ENCODE data around the gene UNC5B.

The UNC5B gene

DNA sequence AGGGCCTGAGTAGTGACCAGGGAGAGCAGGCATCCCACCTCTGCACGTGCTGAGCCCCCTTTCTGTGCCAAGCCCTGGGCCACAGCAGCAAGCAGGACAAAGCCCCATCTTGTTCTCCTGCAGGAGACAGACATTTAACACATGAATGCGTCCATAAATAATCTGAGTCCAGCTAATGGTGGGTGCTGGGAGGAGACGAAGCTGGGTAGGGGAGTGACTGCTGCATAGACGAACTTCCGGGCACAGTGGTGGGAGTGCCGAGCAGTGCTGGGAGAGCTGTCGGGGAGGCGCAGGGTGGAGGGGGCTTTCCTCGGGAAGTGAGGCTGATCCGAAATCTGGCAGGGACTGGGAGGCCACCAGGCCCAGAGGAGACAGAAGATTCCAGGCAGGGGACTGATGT lies 71.5 kb downstream of the UNC5B start:
- Histone ChIP-seq H3K4me1 (ENCODE audit: insufficient read depth, poor library complexity, severe bottlenecking) (no peaks in the 10 kb centered on the region), H3K4me3 (ENCODE audit: severe bottlenecking) (no peak overlapping the region), H3K27ac (ENCODE audit: poor library complexity, severe bottlenecking) (no peak overlapping the region), H3K36me3 (ENCODE audit: low read depth) (no peaks in the 10 kb centered on the region), H3K27me3 (ENCODE audit: insufficient read depth, poor library complexity, severe bottlenecking) (no peaks in the 10 kb centered on the region), H3K9me3 (ENCODE audit: severe bottlenecking) (no peaks in the 10 kb centered on the region)
- no peak for ATAC-seq (ENCODE audit: low read depth)
- DNase-seq (ENCODE audit: low spot score) = no peak
- TF ChIP-seq, protein P1, sequence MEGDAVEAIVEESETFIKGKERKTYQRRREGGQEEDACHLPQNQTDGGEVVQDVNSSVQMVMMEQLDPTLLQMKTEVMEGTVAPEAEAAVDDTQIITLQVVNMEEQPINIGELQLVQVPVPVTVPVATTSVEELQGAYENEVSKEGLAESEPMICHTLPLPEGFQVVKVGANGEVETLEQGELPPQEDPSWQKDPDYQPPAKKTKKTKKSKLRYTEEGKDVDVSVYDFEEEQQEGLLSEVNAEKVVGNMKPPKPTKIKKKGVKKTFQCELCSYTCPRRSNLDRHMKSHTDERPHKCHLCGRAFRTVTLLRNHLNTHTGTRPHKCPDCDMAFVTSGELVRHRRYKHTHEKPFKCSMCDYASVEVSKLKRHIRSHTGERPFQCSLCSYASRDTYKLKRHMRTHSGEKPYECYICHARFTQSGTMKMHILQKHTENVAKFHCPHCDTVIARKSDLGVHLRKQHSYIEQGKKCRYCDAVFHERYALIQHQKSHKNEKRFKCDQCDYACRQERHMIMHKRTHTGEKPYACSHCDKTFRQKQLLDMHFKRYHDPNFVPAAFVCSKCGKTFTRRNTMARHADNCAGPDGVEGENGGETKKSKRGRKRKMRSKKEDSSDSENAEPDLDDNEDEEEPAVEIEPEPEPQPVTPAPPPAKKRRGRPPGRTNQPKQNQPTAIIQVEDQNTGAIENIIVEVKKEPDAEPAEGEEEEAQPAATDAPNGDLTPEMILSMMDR (IDR thresholded peaks at IDR 0.05; ENCODE audit: poor library complexity, severe bottlenecking) = no peak

DNA sequence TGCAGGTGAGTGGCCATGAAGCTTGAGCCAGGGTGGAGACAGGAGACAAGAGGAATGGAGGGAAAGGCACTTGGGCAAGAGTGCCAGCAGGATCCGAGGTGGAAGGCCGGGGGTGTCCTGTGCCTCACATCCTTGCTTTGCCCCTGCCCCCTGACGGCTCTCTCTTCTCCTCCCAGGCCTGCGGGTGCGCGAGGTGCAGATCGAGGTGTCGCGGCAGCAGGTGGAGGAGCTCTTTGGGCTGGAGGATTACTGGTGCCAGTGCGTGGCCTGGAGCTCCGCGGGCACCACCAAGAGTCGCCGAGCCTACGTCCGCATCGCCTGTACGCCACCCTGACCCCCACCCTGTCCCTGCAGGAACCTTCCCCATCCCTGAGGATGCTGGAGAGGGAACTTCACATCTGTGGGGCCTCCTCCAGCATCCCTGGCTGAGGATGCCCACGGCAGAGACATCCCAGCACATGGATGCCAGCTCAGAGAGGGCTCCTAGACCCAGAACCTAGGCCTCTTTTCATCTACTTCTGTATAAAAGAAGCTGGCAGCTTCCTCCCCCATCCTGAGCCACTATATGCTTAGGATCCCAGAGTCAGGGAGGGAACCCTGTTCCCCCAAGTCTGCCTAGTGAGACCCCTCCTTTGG lies 72.3 kb downstream of the UNC5B start:
- H3K4me1 ChIP-seq (ENCODE audit: insufficient read depth, poor library complexity, severe bottlenecking) = no peaks in the 10 kb centered on the region
- no peaks in the 10 kb centered on the region for H3K27me3 ChIP-seq (ENCODE audit: insufficient read depth, poor library complexity, severe bottlenecking)
- H3K27ac ChIP-seq (ENCODE audit: poor library complexity, severe bottlenecking) = no peak overlapping the region
- H3K36me3 ChIP-seq (ENCODE audit: low read depth) = no peaks in the 10 kb centered on the region
- ATAC-seq (ENCODE audit: low read depth) = peak; percentile 7; the same call in 1 of the 3 replicates
- TF ChIP-seq, protein P1 (IDR thresholded peaks at IDR 0.05; ENCODE audit: poor library complexity, severe bottlenecking) = no peak
- no peak for DNase-seq (ENCODE audit: low spot score)
- H3K4me3 ChIP-seq (ENCODE audit: severe bottlenecking) = no peak overlapping the region
- H3K9me3 ChIP-seq (ENCODE audit: severe bottlenecking) = no peaks in the 10 kb centered on the region

DNA sequence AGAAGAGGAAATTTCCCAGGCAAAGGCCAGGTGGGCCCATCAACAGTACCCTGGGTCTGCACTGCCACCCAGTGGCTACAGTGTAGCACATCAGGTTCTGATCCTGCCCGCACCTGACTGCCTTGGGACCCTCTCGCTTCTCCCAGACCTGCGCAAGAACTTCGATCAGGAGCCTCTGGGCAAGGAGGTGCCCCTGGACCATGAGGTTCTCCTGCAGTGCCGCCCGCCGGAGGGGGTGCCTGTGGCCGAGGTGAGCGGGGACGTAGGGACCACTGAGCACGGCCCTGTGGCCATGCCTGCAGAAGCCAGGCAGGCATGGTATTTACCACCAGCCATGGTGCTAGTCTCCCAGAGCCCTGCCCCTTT lies 72.8 kb downstream of the UNC5B start:
- TF ChIP-seq, protein P1 (IDR thresholded peaks at IDR 0.05; ENCODE audit: poor library complexity, severe bottlenecking) = peak; percentile 83
- Histone ChIP-seq H3K4me3 (ENCODE audit: severe bottlenecking) (no peak overlapping the region), H3K27me3 (ENCODE audit: insufficient read depth, poor library complexity, severe bottlenecking) (no peaks in the 10 kb centered on the region), H3K36me3 (ENCODE audit: low read depth) (no peaks in the 10 kb centered on the region), H3K4me1 (ENCODE audit: insufficient read depth, poor library complexity, severe bottlenecking) (no peaks in the 10 kb centered on the region), H3K27ac (ENCODE audit: poor library complexity, severe bottlenecking) (no peak overlapping the region), H3K9me3 (ENCODE audit: severe bottlenecking) (no peaks in the 10 kb centered on the region)
- ATAC-seq (ENCODE audit: low read depth) (peak; percentile 61; the same call in 2 of the 3 replicates), DNase-seq (ENCODE audit: low spot score) (no peak)

DNA sequence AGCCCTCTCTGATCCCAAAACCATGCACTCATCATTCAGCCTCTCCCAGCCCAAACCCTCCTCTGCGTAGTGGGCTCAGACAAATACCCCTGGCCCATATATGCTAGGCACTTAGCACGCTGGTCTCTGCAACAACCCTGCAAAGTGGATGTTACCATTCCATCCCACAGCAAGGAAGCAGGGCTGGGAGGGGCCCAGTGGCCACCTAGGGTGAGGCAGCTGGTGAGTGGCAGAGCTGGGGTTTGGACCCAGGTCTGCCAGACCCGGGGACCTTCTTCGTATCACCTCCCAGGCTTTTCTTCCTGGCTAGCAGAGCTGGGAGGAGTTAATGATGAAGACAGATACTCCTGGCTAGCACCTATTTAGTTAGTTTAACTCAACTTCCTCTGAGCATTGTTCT lies 73.6 kb downstream of the UNC5B start:
- H3K4me3 ChIP-seq (ENCODE audit: severe bottlenecking) = no peak overlapping the region
- H3K9me3 ChIP-seq (ENCODE audit: severe bottlenecking) = no peaks in the 10 kb centered on the region
- H3K27me3 ChIP-seq (ENCODE audit: insufficient read depth, poor library complexity, severe bottlenecking) = no peaks in the 10 kb centered on the region
- no peak for ATAC-seq (ENCODE audit: low read depth)
- no peak for DNase-seq (ENCODE audit: low spot score)
- H3K27ac ChIP-seq (ENCODE audit: poor library complexity, severe bottlenecking) = no peak overlapping the region
- TF ChIP-seq, protein P1 (IDR thresholded peaks at IDR 0.05; ENCODE audit: poor library complexity, severe bottlenecking) = no peak
- no peaks in the 10 kb centered on the region for H3K4me1 ChIP-seq (ENCODE audit: insufficient read depth, poor library complexity, severe bottlenecking)
- no peaks in the 10 kb centered on the region for H3K36me3 ChIP-seq (ENCODE audit: low read depth)

DNA sequence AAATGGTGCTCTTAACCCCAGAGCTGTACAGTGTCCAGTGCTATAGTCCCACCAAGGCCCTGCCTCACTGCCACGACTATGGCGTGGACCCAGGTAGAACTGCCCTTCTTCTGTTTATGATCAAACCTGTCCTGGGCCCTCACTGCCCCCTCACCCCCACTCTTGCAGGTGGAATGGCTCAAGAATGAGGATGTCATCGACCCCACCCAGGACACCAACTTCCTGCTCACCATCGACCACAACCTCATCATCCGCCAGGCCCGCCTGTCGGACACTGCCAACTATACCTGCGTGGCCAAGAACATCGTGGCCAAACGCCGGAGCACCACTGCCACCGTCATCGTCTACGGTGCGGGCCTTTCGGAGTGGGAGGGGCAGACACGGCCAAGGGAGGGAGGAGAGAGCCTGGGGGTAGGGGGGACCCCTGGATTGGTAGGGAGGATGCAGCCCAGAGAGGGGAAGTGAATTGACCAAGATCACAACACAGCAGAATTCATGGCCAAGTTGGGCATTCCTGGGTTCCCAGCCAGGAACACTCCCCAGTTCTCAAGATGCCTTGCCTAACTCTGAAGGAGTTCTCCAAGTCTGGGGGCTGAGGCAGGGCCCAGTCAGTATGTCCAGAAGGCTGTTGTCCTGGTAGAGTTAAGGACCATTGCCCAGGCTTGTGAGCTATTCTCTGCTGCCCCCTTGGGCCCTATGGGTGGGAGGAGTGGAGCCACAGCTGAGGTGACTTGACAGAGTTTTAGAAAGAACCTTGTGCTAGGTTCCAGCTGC lies 74.3 kb downstream of the UNC5B start:
- no peak overlapping the region for H3K4me3 ChIP-seq (ENCODE audit: severe bottlenecking)
- no peaks in the 10 kb centered on the region for H3K4me1 ChIP-seq (ENCODE audit: insufficient read depth, poor library complexity, severe bottlenecking)
- DNase-seq (ENCODE audit: low spot score) (no peak), ATAC-seq (ENCODE audit: low read depth) (no peak)
- H3K36me3 ChIP-seq (ENCODE audit: low read depth) = no peaks in the 10 kb centered on the region
- no peaks in the 10 kb centered on the region for H3K9me3 ChIP-seq (ENCODE audit: severe bottlenecking)
- no peaks in the 10 kb centered on the region for H3K27me3 ChIP-seq (ENCODE audit: insufficient read depth, poor library complexity, severe bottlenecking)
- H3K27ac ChIP-seq (ENCODE audit: poor library complexity, severe bottlenecking) = no peak overlapping the region
- TF ChIP-seq, protein P1 (IDR thresholded peaks at IDR 0.05; ENCODE audit: poor library complexity, severe bottlenecking) = no peak

Measured in RWPE2 (cell line).